K562 (cell line): ENCODE results near the gene CEP19.

Experiments used
- CREB1 ChIP-seq, 2 experiments: sonication (generic) in 1 of 2; formaldehyde crosslinking in 1 of 2; IDR thresholded peaks; 2 replicates each; pipeline versions ENCODE4 v1.6.1 to v1.8.0; 2012 to 2022; ENCODE audit warnings: inconsistent platforms in 1 of 2, mild to moderate bottlenecking in 1 of 2, missing genetic modification reagents in 1 of 2, moderate library complexity in 1 of 2
- HNRNPH1 ChIP-seq: fragments of 200-400 bp; formaldehyde crosslinking; optimal IDR thresholded peaks from 2 replicates; pipeline ENCODE3; 2017; ENCODE audit warnings: low read depth, mild to moderate bottlenecking, low read length, moderate library complexity
- RAD21 ChIP-seq, 2 experiments: fragments of 250-450 bp in 1 of 2; fragments of 450-650 bp in 1 of 2; sonication (Bioruptor Pico) in 1 of 2; formaldehyde crosslinking in 1 of 2; IDR thresholded peaks in 1 of 2; conservative IDR thresholded peaks in 1 of 2; 2 replicates each; pipeline versions ENCODE4 v1.4.0 to v1.8.0; 2020 to 2022; ENCODE audit warnings: mild to moderate bottlenecking in 2 of 2, moderate library complexity in 1 of 2
- ZFP1 ChIP-seq: fragments of 450-650 bp; formaldehyde crosslinking; IDR thresholded peaks from 2 replicates; pipeline ENCODE4 v1.4.0; 2020; ENCODE audit warnings: mild to moderate bottlenecking, mixed read lengths
- ZNF239 ChIP-seq: fragments of 250-450 bp; sonication (Bioruptor Pico); IDR thresholded peaks from 2 replicates; pipeline ENCODE4 v1.4.0; 2020; ENCODE audit warnings: mild to moderate bottlenecking
- TF ChIP-seq, protein P1 (sequence below): fragments of 250-450 bp; sonication (Bioruptor Pico); IDR thresholded peaks from 2 replicates; pipeline ENCODE4 v1.8.0; 2021; ENCODE audit warnings: moderate library complexity, mild to moderate bottlenecking, inconsistent platforms
- TF ChIP-seq, protein P2 (sequence below), 3 experiments: IDR thresholded peaks in 2 of 3; conservative IDR thresholded peaks in 1 of 3; 2 replicates each; pipeline ENCODE4 v1.5.1; 2011 to 2012; ENCODE audit warnings: low read length in 3 of 3, mild to moderate bottlenecking in 3 of 3, control low read depth in 2 of 3, improper control_type of control experiment in 1 of 3, inconsistent platforms in 1 of 3, low read depth in 1 of 3, mixed read lengths in 1 of 3, moderate library complexity in 1 of 3; ENCODE audit not compliant: insufficient read depth in 2 of 3
- TF ChIP-seq, protein P3 (sequence below): IDR thresholded peaks from 2 replicates; pipeline ENCODE4 v1.6.1; 2014; ENCODE audit warnings: antibody characterized with exemption
- TF ChIP-seq, protein P4 (sequence below): sonication (generic); formaldehyde crosslinking; IDR thresholded peaks from 2 replicates; pipeline ENCODE4 v1.8.1; 2023; ENCODE audit warnings: mild to moderate bottlenecking, missing genetic modification reagents

DNA sequence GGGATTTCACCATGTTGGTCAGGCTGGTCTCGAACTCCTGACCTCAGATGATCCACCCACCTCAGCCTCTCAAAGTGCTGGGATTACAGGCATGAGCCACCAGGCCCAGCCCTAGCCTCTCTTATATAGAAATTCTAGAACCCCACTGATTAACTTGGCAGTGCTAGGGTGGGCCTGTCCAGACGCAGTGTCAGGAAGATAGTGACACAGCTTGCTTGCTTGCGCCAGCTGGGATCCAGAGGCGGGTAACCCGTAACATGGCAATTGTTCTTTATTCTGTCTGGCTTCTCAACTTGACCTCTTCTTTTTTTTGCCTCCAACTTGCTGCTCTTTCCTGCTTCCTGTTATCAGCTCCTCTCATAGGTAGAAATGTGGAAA is 16.2 kb downstream of the CEP19 start:
- TF ChIP-seq ZNF239 (CRISPR knock-in tag) (no peak), RAD21 (CRISPR knock-in tag; conservative IDR thresholded peaks at IDR 0.05 in 1 of 2, IDR thresholded peaks at IDR 0.05 in 1 of 2) (no peak), ZFP1 (CRISPR knock-in tag) (no peak), HNRNPH1 (no peak), CREB1 (IDR thresholded peaks at IDR 0.05) (no peak), CREB1 (CRISPR knock-in tag; IDR thresholded peaks at IDR 0.05) (no peak)
- TF ChIP-seq, protein P1, sequence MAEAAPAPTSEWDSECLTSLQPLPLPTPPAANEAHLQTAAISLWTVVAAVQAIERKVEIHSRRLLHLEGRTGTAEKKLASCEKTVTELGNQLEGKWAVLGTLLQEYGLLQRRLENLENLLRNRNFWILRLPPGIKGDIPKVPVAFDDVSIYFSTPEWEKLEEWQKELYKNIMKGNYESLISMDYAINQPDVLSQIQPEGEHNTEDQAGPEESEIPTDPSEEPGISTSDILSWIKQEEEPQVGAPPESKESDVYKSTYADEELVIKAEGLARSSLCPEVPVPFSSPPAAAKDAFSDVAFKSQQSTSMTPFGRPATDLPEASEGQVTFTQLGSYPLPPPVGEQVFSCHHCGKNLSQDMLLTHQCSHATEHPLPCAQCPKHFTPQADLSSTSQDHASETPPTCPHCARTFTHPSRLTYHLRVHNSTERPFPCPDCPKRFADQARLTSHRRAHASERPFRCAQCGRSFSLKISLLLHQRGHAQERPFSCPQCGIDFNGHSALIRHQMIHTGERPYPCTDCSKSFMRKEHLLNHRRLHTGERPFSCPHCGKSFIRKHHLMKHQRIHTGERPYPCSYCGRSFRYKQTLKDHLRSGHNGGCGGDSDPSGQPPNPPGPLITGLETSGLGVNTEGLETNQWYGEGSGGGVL (CRISPR knock-in tag), result no peak
- TF ChIP-seq, protein P2, sequence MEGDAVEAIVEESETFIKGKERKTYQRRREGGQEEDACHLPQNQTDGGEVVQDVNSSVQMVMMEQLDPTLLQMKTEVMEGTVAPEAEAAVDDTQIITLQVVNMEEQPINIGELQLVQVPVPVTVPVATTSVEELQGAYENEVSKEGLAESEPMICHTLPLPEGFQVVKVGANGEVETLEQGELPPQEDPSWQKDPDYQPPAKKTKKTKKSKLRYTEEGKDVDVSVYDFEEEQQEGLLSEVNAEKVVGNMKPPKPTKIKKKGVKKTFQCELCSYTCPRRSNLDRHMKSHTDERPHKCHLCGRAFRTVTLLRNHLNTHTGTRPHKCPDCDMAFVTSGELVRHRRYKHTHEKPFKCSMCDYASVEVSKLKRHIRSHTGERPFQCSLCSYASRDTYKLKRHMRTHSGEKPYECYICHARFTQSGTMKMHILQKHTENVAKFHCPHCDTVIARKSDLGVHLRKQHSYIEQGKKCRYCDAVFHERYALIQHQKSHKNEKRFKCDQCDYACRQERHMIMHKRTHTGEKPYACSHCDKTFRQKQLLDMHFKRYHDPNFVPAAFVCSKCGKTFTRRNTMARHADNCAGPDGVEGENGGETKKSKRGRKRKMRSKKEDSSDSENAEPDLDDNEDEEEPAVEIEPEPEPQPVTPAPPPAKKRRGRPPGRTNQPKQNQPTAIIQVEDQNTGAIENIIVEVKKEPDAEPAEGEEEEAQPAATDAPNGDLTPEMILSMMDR (IDR thresholded peaks at IDR 0.05 in 2 of 3, conservative IDR thresholded peaks at IDR 0.05 in 1 of 3; ENCODE audit: insufficient read depth in 2 of 3, low read depth in 1 of 3, low read length in 3 of 3), result no peak
- TF ChIP-seq, protein P3, sequence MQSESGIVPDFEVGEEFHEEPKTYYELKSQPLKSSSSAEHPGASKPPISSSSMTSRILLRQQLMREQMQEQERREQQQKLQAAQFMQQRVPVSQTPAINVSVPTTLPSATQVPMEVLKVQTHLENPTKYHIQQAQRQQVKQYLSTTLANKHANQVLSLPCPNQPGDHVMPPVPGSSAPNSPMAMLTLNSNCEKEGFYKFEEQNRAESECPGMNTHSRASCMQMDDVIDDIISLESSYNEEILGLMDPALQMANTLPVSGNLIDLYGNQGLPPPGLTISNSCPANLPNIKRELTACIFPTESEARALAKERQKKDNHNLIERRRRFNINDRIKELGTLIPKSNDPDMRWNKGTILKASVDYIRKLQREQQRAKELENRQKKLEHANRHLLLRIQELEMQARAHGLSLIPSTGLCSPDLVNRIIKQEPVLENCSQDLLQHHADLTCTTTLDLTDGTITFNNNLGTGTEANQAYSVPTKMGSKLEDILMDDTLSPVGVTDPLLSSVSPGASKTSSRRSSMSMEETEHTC, result no peak
- TF ChIP-seq, protein P4, sequence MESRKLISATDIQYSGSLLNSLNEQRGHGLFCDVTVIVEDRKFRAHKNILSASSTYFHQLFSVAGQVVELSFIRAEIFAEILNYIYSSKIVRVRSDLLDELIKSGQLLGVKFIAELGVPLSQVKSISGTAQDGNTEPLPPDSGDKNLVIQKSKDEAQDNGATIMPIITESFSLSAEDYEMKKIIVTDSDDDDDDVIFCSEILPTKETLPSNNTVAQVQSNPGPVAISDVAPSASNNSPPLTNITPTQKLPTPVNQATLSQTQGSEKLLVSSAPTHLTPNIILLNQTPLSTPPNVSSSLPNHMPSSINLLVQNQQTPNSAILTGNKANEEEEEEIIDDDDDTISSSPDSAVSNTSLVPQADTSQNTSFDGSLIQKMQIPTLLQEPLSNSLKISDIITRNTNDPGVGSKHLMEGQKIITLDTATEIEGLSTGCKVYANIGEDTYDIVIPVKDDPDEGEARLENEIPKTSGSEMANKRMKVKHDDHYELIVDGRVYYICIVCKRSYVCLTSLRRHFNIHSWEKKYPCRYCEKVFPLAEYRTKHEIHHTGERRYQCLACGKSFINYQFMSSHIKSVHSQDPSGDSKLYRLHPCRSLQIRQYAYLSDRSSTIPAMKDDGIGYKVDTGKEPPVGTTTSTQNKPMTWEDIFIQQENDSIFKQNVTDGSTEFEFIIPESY (CRISPR knock-in tag), result no peak
